ENCODE results near the gene NOS2.

Gene NOS2

GRCh38 chr17:27819145-27819544 lies 18.8 kb upstream of the NOS2 start:
- no peak for DNase-seq (ENCODE audit: low spot score)

- DNase-seq (ENCODE audit: low spot score): no peak
Observed at GRCh38 chr17:27818401-27819105, 18.2 kb upstream of the NOS2 start.

GRCh38 chr17:27817731-27818130 lies 17.4 kb upstream of the NOS2 start:
- no peak for DNase-seq (ENCODE audit: low spot score)

- DNase-seq (ENCODE audit: low spot score): no peak
Observed at GRCh38 chr17:27816946-27817345, 16.6 kb upstream of the NOS2 start.

GRCh38 chr17:27811961-27812360 lies 11.6 kb upstream of the NOS2 start:
- DNase-seq (ENCODE audit: low spot score): no peak

DNA sequence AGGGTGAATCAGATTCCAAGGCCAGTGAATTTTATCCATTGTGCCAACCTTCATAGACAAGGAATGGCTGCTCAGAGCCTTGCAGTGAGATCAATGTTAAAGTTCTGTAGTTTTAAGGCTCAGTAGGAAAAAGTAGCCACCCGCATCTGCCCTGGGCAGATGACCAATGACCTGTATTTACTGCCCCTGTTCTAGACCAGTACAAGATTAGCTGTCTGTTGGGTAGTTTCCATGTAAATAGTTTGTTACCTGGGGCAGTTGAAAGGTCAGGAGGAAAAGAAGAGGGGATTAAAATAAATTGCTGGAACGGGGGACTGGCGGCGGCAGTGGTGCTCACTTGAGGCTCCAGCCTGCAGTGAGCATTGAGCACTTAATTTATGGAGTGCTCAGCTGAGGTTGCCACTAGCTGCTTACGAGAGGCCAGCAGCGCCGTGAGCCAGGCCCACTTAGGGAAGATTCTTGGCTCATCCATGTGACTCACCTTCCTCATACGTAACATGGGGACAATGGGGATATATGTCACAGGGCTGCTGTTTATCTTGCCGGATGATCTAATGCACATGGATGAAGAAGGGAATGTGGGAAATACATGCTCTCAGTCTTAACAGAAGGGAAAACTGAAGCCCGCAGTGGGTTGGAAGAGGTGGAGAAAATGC lies 10.7 kb upstream of the NOS2 start:
- DNase-seq (ENCODE audit: low spot score): no peak

- DNase-seq (ENCODE audit: low spot score): no peak
Observed at GRCh38 chr17:27810211-27810901, 10.0 kb upstream of the NOS2 start.

DNA sequence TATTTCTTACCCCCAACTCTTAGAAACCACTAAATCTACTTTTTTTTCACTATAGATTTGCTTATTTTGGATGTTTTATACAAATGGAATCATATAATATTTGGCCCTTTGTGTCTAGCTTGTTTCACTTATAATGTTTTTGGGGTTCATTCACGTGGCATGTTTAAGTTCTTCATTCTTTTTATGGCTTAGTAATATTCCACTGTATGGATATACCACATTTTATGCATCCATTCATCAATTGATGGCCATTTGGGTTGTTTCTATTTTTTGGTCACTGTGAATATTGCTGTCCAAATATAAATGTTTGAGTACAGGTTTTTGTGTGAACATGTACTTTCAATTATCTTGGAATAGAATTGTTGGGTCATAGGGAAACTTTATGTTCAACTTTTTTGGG lies 9.2 kb upstream of the NOS2 start:
- DNase-seq (ENCODE audit: low spot score): no peak

DNA sequence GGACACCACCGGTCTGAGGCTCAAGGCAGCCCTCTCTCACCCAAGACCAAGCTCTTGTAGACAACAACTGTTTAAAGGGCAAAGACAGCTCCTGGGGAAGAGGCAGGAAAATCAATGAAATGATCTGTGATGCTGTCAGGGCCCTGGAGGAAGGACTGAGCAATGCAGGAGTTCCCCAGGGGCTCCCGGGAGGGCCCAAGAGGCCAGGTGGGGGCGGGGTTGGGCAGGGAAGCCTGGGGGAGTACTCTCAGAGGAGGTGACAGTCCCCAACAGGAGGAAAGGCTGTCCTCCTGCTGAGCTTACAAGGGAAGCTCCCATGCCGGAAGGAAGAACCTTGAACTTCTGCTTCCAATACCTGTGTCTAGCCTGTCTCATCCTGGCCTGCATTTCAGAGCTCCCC lies 8.3 kb upstream of the NOS2 start:
- no peak for DNase-seq (ENCODE audit: low spot score)

GRCh38 chr17:27807567-27808470 lies 7.5 kb upstream of the NOS2 start:
- DNase-seq (ENCODE audit: low spot score): no peak

GRCh38 chr17:27805520-27806146 lies 5.3 kb upstream of the NOS2 start:
- peak; percentile 88 for DNase-seq (ENCODE audit: low spot score)

GRCh38 chr17:27804113-27804512 lies 3.8 kb upstream of the NOS2 start:
- DNase-seq (ENCODE audit: low spot score): no peak

DNA sequence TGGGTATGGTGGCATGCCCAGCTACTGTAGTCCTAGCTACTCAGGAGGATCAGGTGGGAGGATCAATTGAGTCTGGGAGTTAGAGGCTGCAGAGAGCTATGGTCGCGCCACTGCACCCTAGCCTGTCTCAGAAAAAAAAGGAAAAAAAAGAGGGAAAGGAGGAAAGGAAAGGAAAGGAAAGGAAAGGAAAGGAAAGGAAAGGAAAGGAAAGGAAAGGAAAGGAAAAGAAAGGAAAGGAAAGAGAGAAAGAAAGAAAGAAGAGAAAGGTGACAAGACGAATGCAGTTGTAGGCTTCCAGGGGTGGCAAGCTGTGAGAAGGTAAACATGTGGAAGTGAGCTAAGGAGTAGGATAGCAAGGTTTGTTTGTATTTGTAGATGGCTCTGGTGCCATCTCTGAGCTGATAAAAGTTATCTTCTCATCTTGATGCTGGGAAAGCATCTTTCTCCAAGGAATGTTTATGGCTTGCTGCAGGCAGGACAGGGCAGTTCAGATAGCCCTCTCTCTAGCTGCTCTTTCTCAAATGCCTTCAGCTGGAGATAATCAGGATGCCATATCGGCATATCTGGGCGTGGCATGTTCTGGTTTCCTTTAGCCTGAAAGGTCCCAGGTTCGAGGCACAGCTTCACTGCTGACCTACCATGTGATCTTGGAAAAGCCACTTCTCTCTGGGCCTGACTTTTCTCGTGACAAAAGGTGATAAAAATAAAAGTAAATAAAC lies 2.8 kb upstream of the NOS2 start:
- no peak for DNase-seq (ENCODE audit: low spot score)

DNA sequence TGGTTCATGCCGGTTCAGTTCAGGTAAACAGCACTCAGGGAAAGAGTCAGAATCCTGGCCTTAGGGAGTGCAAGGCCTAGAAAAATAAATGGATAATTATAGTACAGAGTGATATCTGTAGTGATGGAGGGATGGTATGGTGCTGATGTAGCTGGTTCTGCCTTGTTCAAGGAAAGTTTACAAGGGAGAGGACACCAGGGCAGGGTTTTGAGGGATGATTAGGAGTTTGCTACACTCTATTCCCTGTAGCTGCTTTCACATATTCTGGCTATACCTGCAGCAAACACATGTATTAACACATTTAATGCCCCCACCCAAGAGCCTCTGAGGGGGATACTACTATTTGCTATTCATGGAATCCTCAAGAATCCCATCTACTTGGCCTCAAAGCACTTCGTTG lies 1.7 kb upstream of the NOS2 start:
- no peak for DNase-seq (ENCODE audit: low spot score)

- no peak for DNase-seq (ENCODE audit: low spot score)
Observed at GRCh38 chr17:27798376-27798775, 2.0 kb downstream of the NOS2 start.

DNA sequence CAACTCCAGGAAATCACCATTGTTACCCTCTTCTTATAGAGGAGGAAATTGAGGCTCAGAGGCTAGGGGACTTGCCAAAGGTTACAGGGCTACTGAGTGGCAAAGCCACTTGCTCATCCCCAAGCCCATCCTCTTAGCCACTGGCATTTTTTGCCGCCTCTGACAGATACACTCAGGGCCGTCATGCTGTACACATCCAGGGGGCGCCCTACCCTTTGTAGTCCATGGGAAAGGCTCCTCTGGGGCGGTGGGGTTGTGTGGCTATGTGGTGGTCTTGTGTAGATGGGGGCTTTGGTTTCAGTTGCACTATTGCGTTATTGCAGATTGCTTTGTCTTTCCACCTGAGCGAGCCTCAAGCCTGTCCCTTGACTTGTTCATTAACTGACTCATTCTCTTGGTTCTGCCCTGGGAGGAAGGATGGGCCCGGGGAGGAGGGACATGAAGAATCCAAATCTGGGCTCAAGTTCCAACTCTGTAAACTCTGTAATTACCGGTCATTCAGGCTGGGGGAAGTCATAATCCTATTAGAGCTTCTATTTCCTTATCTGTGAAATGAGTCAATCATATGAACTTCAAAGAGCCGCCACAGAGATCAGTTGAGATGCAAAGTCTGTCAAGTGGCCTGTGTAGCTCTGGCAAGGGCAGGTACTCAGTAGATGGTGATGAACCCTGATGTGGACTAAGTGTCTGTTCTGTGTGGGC lies 2.8 kb downstream of the NOS2 start:
- DNase-seq (ENCODE audit: low spot score): no peak

DNA sequence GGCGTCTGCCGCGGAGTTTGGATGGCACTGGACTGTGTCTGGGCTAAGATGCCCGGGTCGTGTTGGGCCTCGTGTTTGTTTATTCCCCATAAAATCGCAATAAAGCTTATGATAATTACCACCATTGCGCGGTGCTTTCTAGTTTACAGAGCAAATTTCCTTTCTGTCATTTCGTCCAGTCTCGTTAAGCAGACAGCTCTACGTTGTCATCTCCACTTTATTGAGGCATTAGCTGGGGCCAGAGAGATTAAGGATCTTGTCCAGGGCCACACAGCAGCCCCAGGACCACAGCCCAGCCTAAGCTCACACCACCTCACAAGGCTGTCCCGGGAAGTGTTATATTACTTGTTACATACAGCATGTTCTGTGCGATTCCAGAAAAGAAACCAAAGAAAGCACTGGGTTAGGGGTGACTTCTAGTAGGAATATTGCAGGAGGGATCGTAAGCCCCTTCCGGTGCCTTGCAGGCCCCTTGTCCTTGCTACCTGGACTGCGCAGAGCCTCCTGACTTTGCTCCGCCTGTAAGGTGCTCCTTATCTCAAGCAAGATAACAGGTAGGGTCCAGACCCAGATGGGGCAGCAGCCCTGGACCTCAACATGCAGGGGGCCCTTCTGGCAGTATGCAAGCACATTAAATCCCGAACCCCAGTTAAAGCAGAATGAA lies 6.3 kb downstream of the NOS2 start:
- no peak for DNase-seq (ENCODE audit: low spot score)

DNA sequence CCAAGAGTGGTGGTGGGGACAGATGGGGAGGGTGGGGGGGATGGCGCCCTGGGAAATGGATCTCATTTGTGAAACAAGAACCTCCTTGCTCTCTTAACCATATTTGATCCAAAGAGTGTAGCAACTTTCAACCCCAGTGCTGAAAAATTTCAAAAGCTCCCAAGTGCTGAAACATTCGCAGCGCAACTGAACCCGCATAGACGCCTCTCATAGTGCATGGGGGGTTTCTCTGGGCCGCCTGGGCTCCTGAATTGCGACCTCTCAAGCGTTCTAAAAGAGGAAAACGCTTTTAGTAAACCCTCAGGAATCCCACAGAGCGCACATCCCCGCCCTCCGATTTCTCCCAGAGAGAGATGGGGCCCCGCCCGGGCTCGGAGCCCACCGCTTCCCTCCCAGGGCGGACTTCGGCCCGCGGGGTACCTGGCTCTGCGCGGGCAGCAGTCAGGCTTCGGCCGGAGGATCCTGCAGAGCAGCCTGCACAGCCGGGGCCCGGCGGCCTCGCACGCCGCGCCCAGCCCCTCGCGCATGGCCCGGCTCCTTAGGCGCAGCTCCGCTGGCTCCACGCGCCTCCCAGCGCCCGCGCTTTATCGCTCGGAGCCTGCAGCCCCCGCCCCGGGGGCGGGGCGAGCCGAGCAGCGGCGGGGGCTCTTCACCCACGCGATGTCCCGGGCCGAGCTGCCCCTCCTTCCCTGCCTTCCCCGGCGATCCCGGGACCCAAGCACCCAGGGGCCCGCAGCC lies 7.0 kb downstream of the NOS2 start:
- no peak for DNase-seq (ENCODE audit: low spot score)

- DNase-seq (ENCODE audit: low spot score): no peak
Observed at GRCh38 chr17:27792095-27792494, 8.2 kb downstream of the NOS2 start.

Data from left forelimb (tissue), 1 donor.